GM18861 (cell line): ENCODE results near the gene CFTR.

Experiments used
- ATAC-seq: cut with Tn5 transposase; IDR thresholded peaks from one replicate; pipeline ENCODE4 v1.9.1; 2021; ENCODE audit not compliant: unreplicated experiment

Gene CFTR

DNA sequence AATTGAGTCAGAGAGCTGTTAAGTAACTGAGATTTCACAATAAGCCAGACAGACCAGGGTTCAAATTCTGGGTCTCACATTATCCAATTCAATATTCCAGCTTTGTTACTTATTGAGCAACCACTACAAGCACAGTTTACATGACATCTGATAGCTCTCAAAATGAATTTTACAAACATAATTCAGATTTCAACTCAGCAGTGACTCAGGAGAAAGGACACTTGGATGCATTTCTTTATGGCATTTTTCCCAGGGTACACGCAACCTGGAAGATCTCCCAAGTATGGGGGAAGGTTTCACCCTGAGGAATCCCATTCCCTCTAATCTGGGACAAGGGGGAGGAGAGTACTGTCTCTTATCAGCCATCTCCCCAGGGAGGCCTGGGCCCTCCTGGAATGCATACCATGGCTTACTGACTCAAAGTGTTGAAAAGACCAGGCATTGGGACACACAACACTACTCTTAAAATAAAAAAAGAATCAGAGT lies 102.4 kb downstream of the CFTR start:
- no peak for ATAC-seq

GRCh38 chr7:117587931-117588330 lies 108.1 kb downstream of the CFTR start:
- no peak for ATAC-seq

DNA sequence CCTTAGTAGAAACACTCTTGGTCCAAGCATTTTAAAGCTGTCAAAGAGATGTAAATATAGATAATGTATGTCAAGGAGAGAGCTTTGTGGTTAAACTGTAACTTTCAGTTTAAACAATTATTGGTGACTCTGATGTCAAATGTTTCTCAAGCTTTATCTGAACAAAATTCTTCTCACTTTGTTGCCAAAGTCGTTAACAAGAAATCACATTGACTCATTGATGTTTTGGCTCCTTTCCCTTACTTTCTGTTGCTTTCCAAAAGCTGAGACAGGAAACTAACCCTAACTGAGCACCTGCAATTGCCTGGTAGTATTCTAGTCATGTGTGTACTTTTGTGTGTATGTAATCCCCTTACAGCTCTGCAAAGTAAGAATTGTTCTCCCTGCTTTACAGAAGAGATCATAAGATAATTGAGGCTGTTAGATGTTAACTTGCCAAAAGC lies 108.5 kb downstream of the CFTR start:
- ATAC-seq = no peak

DNA sequence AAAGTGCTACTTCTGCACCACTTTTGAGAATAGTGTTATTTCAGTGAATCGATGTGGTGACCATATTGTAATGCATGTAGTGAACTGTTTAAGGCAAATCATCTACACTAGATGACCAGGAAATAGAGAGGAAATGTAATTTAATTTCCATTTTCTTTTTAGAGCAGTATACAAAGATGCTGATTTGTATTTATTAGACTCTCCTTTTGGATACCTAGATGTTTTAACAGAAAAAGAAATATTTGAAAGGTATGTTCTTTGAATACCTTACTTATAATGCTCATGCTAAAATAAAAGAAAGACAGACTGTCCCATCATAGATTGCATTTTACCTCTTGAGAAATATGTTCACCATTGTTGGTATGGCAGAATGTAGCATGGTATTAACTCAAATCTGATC lies 110.4 kb downstream of the CFTR start:
- no peak for ATAC-seq

GRCh38 chr7:117592011-117592635 lies 112.3 kb downstream of the CFTR start:
- no peak for ATAC-seq

GRCh38 chr7:117596134-117596533 lies 116.3 kb downstream of the CFTR start:
- ATAC-seq = no peak

GRCh38 chr7:117597755-117598154 lies 117.9 kb downstream of the CFTR start:
- no peak for ATAC-seq

DNA sequence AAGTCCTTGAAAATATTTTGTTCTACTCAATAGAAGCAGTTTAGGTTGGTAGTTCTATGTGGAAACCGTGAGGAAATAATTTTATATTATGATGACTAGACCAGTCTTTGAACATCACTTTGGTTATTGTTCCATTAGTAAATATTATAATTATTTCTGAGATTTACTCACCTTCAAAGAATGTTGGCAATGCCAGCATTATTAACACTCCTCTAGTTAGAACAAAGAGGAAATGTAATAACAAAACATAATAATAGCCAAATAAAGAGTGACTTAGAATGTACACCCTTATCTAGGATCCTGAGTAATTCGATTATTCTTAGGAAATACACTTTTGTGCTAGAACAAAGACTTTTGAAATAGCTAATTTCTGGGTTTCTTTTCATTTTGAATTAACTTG lies 121.1 kb downstream of the CFTR start:
- no peak for ATAC-seq

DNA sequence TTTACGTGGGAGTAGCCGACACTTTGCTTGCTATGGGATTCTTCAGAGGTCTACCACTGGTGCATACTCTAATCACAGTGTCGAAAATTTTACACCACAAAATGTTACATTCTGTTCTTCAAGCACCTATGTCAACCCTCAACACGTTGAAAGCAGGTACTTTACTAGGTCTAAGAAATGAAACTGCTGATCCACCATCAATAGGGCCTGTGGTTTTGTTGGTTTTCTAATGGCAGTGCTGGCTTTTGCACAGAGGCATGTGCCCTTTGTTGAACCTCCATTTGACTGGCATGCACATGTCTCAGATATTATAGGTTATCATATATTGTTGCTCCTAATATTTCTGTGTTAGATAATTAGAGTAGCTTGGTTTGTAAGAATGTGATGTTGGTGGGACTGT lies 123.8 kb downstream of the CFTR start:
- no peak for ATAC-seq

DNA sequence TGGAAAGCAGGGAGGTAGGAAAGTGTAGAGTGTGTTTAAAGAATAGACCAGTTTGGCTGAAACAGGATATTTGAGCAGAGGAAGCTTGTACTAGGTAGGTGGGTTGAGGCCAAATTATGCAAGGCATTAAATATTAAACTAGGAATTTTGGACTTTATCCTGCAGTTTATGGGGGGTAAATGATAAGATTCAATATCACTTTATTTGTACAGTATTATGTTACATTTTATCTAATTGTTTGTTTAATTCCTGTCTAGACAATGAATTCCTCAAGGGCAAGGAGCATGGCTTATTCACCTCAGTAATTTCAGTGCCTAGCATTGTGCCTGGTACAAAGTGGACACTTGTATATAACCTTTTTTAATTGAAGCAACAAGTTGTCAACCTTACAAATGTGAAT lies 125.9 kb downstream of the CFTR start:
- ATAC-seq = no peak

DNA sequence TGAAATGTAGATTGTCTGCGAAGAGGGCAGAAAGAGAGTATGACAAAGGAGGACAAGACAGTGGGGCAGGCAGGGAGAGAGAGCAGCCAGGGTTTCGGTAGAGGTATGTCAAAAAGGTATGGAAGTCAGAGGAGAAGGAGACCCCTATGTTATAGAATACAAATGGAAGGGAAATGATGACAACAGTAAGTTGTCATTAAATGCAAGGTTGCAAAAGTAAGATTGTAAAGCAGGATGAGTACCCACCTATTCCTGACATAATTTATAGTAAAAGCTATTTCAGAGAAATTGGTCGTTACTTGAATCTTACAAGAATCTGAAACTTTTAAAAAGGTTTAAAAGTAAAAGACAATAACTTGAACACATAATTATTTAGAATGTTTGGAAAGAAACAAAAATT lies 126.3 kb downstream of the CFTR start:
- no peak for ATAC-seq

GRCh38 chr7:117610396-117610795 lies 130.6 kb downstream of the CFTR start:
- no peak for ATAC-seq

GRCh38 chr7:117612637-117613036 lies 132.8 kb downstream of the CFTR start:
- no peak for ATAC-seq

DNA sequence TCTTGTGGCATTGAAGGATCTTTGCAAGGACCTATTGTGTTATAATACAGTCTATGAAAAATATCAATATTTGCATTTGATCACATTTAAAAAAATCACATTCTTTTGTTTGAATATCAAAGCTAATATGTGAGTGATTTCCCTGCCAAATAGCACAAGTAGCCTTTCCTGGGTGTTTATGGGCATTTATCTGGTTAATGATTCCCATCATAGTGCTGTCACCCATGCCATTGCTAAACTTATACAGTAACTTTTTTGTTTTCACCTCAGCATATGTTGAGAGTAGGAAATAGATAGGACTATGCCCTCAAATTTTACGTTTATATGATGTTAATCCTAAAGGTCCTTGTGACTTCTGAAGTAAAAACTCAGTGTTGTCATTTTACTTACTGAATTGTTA lies 136.9 kb downstream of the CFTR start:
- ATAC-seq = no peak

DNA sequence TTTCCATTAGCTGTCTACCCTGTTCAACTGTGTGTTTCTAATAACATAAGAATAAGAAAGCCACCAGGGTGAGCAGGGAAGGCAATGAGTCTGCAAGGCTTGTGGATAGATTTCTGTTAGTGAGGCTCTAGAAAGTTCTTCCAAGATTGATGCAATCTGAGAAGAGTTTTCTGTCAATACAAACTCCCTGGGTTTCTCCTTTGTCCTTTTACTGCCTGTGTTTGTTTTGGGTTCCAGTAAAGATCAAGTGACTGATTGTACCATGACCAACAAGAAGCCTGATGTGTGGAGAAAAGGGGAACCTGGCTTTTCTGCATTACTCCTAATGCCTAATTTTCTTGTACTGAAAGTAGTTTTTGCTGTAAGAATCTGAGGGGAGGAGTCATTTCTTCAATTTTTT lies 139.9 kb downstream of the CFTR start:
- no peak for ATAC-seq

GRCh38 chr7:117621075-117621618 lies 141.3 kb downstream of the CFTR start:
- ATAC-seq = no peak

- no peak for ATAC-seq
Observed at GRCh38 chr7:117623606-117624005, 143.8 kb downstream of the CFTR start.

DNA sequence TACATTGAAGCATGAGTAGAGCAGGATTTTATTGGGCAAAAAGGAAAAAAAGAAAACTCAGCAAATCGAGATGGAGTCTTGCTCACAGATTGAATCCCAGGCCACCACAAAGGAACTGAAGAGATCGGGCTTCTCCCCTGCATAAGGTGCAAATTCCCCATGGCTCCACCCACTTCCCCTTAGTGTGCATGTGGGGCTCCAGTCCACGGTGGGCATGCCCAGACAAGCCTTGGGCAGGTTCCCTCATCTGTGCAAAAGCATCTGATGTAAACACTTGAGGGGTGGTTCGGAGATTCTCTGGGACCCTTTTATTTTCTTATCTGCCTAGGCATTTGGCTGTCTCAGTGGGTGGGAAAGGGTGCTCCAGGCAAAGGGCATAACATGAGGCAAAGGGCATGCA lies 150.7 kb downstream of the CFTR start:
- no peak for ATAC-seq

DNA sequence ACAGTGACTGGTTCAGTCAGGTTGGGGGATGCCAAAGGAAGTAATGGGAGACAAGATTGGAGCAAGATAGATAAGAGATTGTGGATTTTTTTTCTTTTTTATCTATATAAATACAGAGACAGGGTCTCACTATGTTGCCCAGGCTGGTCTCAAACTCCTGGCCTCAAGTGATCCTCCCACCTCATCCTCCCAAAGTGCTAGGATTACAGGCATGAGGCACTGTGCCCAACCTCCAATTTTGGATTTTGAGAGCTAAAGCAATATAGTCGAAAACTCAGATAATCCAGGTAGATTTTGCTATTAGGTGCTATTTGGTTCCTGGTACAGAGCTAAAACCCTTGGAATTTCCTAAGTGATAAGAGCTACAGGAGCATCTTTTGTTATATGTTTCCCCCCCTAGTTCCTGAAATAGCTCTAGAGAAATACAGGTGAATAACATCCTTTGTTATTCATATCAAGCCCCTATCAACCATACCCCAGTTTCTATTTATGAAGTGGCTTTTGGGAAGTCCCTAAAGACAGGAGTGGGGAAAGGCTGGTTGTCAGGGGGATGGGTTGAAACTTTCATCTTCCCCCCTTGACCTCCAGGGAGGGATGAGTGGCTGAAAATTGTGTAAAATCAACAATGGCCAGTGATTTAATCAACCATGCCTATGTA lies 151.2 kb downstream of the CFTR start:
- ATAC-seq = no peak

GRCh38 chr7:117631652-117632051 lies 151.8 kb downstream of the CFTR start:
- no peak for ATAC-seq

- no peak for ATAC-seq
Observed at GRCh38 chr7:117637937-117638336, 158.1 kb downstream of the CFTR start.

- ATAC-seq = no peak
Observed at GRCh38 chr7:117639966-117640365, 160.1 kb downstream of the CFTR start.

GRCh38 chr7:117640465-117640864 lies 160.6 kb downstream of the CFTR start:
- no peak for ATAC-seq
